ENCODE measurements around the gene FAM200A.
"Not testable (repeated sequence)": the region's sequence is repeated elsewhere in the genome, so short reads cannot be mapped to it uniquely, and the experiment has no call there.

The FAM200A gene

DNA sequence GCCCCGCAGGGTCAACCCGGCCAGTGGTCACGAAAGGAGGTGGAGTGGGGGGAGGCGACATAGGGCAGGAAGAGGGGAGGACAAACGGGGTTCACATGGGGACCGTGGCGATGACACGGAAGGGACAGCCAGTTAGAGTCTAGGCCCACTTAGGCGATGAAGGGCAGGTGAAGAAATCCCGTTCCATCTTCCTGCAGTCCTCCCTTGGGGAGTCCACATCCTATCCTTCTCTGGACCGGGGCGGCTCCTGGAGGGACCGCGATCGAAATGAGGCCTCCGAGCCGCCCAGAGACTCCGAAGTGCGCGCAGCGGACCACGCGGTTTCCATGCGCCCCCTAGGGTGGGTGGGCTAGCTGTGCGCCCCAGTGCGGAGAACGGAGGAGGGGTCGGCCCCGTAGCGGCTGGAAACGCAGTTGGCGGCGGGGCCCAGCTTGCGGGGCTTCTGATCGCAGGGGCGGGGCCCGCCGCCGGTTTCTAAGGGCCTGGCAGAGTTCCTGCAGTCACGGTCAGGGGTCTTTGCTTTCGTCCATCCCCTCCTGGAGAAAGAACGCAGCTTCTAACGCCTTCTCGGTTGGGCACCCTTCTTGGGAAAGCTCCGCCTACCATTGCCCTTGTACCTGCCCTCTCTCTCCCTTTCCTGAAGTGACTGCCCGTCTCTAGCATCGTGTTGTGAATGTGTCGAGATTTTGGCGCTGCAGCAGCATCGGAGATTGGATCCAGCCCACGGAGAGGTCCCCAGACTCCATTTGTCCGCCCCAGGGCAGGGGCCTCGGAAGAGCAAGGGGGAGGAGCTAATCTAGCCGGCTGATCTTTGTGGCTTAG is 28.3 kb upstream of the FAM200A start:
- TF ChIP-seq, protein P1, sequence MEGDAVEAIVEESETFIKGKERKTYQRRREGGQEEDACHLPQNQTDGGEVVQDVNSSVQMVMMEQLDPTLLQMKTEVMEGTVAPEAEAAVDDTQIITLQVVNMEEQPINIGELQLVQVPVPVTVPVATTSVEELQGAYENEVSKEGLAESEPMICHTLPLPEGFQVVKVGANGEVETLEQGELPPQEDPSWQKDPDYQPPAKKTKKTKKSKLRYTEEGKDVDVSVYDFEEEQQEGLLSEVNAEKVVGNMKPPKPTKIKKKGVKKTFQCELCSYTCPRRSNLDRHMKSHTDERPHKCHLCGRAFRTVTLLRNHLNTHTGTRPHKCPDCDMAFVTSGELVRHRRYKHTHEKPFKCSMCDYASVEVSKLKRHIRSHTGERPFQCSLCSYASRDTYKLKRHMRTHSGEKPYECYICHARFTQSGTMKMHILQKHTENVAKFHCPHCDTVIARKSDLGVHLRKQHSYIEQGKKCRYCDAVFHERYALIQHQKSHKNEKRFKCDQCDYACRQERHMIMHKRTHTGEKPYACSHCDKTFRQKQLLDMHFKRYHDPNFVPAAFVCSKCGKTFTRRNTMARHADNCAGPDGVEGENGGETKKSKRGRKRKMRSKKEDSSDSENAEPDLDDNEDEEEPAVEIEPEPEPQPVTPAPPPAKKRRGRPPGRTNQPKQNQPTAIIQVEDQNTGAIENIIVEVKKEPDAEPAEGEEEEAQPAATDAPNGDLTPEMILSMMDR (conservative IDR thresholded peaks at IDR 0.05; ENCODE audit: control insufficient read depth, insufficient read depth, low read depth, low read length), result peak; percentile 26
- peak overlapping the region; percentile 57 for H3K4me3 ChIP-seq (ENCODE audit: control insufficient read depth, low read depth, low read length)
- DNase-seq (ENCODE audit: low read depth), result peak; percentile 33

DNA sequence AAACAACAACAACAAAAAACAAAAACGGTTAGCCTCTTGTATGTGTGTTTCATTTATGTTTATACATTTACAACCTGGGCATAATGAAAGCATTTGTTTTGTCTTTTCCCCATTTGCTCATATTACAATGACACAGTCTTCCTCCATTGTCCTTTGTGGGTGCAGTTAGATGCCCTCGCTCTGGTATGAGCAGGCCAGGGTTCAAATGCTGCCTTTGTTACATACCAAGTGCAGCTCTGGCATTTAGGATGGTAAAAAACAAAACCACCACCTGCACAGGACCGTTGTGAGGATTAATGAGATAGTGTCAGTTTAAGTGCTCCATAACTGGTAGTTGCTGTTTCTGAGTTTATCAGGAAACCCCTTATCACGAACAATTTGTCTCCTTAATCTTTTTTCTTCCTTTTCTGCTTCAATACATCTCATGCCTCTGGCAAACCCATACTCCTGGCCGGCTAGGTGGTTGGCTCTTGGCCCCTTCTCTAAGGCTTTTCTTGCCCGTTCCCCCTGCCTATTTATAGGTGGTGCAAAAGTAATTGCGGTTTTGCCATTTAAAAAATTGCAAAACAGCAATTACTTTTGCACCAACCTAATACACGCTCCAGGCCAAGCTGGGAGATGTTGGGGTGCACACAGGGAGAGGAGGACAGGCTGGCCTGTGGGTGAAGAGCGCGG is 27.5 kb upstream of the FAM200A start:
- TF ChIP-seq, protein P1 (conservative IDR thresholded peaks at IDR 0.05; ENCODE audit: control insufficient read depth, insufficient read depth, low read depth, low read length), result no peak

DNA sequence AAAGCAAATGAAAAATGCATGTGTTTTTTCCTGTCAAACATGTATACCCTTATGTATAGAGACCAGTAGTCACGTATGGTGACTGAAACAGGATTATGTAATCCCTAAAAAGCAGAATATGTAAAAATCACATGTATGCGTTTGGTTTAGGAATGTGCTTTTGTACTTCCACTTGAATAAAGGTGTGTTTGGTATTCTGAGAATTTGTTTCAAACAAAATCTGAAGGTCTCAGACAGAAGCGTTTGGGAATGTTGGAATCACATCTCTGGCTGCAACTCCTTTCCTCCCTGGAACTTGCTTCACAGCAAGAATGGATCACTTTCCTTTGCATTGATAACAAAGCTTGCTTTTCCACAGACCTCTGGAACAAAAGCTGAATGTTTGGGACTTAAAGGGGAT is 24.3 kb upstream of the FAM200A start:
- H3K4me3 ChIP-seq (ENCODE audit: control insufficient read depth, low read depth, low read length), result no peak overlapping the region
- TF ChIP-seq, protein P1 (conservative IDR thresholded peaks at IDR 0.05; ENCODE audit: control insufficient read depth, insufficient read depth, low read depth, low read length), result no peak
- no peak for DNase-seq (ENCODE audit: low read depth)

More for the DNA sequence above, 27.5 kb upstream of the FAM200A start:
- H3K4me3 ChIP-seq (ENCODE audit: control insufficient read depth, low read depth, low read length), result peak overlapping the region; percentile 57
- DNase-seq (ENCODE audit: low read depth), result no peak

DNA sequence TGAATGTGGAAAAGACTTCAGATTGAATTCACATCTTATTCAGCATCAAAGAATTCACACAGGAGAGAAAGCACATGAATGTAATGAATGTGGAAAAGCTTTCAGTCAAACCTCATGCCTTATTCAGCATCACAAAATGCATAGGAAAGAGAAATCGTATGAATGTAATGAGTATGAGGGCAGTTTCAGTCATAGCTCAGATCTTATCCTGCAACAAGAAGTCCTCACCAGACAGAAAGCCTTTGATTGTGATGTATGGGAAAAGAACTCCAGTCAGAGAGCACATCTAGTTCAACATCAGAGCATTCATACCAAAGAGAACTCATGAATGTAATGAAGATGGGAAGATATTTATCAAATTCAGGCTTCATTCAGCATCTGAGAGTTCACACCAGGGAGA is 21.3 kb upstream of the FAM200A start:
- H3K4me3 ChIP-seq (ENCODE audit: control insufficient read depth, low read depth, low read length), result no peak overlapping the region
- no peak for DNase-seq (ENCODE audit: low read depth)
- TF ChIP-seq, protein P1 (conservative IDR thresholded peaks at IDR 0.05; ENCODE audit: control insufficient read depth, insufficient read depth, low read depth, low read length), result no peak

DNA sequence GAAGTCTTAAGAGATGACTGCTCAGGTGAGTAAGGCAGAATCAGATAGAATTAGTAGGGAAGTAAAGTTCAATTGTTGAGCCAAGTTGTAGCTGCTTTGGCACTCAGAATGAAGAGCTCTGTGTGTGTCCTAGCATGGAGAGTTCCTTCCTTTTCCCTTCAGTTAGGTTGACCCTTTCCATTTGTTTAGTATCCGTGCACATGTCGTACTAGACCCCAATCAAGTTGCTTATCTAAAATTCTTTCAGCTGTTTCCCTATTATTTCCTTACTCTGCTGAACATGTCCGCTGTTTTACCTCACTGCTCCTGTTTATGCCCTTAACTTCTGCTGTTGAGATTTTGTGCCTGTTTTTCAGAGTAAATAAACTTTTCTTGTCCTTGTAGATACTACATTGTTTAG is 19.9 kb upstream of the FAM200A start:
- DNase-seq (ENCODE audit: low read depth), result no peak
- H3K4me3 ChIP-seq (ENCODE audit: control insufficient read depth, low read depth, low read length), result no peak overlapping the region
- TF ChIP-seq, protein P1 (conservative IDR thresholded peaks at IDR 0.05; ENCODE audit: control insufficient read depth, insufficient read depth, low read depth, low read length), result no peak

DNA sequence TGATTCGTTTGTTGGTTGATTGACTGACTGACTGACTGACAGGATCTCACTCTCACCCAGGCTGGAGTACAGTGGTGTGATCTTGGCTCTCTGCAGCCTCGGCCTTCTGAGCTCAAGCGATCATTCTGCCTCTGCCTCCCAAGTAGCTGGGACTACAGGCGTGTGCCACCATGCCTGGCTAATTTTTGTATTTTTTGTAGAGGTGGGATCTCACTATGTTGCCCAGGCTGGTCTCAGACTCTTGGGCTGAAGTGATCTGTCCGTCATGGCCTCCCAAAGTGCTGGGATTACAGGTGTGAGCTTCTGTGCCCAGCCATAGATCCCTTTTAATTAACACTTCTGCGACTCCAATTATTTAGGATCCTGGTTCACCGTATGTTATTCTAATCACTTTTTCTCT is 16.9 kb upstream of the FAM200A start:
- not testable (repeated sequence) for DNase-seq (ENCODE audit: low read depth)

DNA sequence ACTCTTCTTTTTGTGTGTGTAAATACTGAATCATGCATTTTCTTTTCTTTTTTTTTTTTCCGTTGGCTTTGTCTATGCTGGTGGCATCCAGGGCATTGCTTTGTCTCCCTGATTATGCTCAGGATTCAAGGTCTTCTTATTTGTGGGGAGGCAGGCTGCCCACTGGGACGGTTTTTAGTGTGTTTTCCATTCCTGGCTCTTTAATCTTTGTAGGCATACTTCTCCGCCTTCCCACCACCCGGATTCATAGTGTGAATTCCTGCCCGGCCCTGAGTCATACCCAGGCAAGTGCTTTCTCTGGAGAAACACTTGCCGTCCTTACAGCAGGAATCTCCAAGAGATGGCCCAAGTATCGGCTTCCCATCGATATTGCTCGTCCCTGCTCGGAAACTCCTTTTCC is 11.7 kb upstream of the FAM200A start:
- H3K4me3 ChIP-seq (ENCODE audit: control insufficient read depth, low read depth, low read length), result no peak overlapping the region
- DNase-seq (ENCODE audit: low read depth), result peak; percentile 80
- TF ChIP-seq, protein P1 (conservative IDR thresholded peaks at IDR 0.05; ENCODE audit: control insufficient read depth, insufficient read depth, low read depth, low read length), result no peak

More for the DNA sequence above, 16.9 kb upstream of the FAM200A start:
- not testable (repeated sequence) for H3K4me3 ChIP-seq (ENCODE audit: control insufficient read depth, low read depth, low read length)

All from fibroblast of mammary gland (primary cell).